Measurements from ENCODE around the gene CCDC150.

DNA sequence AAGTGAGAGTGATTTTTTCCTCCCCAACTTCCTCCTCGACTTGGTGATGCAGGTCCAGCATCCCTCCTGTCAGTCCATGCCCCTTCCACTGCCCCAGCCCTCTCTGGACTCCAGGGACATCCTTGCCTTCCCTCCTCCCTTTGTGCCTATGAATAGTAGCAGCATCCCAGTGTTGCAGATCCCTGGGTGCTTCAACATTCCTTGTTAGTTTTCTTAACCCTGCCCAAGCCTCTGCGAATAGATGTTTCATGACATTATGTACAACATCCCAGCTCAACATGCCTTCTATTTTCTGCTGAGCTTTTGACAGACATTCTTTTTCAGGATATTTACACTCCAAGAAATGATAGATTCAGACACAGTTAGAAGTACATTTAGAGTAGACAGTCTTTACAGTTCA lies 35.3 kb upstream of the CCDC150 start:
- no peak for TF ChIP-seq POLR2A (IDR thresholded peaks at IDR 0.05; ENCODE audit: low read length)
- no peak for TF ChIP-seq GATA1 (IDR thresholded peaks at IDR 0.05; ENCODE audit: low read depth, low read length)
